ENCODE measurements around the gene ZNF587. TPM values are rescaled to one million over a fixed set of nuclear protein-coding genes. Genes with fewer than 3 reads are reported as not detected.
A peak's percentile ranks its signal among the peaks of the same experiment; 100 is the strongest.

The ZNF587 gene
- total and polyA plus RNA-seq, 2 of the 8 experiments (the other 6 are each of a cell fraction or from before 2014, with no cell fraction given) = 18.1 to 42.1 TPM

GRCh38 chr19:57814505-57815246 is 35.0 kb upstream of the ZNF587 start, which contains the start of gene ZNF552 (continued):
- TF ChIP-seq HDAC6 (IDR thresholded peaks at IDR 0.05; ENCODE audit: low read depth, low read length) (no peak), FOSL1 (IDR thresholded peaks at IDR 0.05; ENCODE audit: insufficient read depth, low read depth, low read length) (no peak), SRF (IDR thresholded peaks at IDR 0.05; ENCODE audit: low read depth, low read length) (no peak), RBBP5 (IDR thresholded peaks at IDR 0.05; ENCODE audit: borderline replicate concordance, low read depth, low read length) (no peak), CBX5 (IDR thresholded peaks at IDR 0.05; ENCODE audit: low read depth, low read length) (no peak), HDAC2 (IDR thresholded peaks at IDR 0.05; ENCODE audit: borderline replicate concordance in 1 of 2, low read depth in 2 of 2, low read length in 2 of 2) (no peak), SP2 (IDR thresholded peaks at IDR 0.05; ENCODE audit: low read length) (peak; percentile 52), NRF1 (IDR thresholded peaks at IDR 0.05; ENCODE audit: low read depth, low read length) (peak; percentile 8; the same call in 1 of the 2 replicates), CHD1 (IDR thresholded peaks at IDR 0.05; ENCODE audit: low read depth, low read length) (no peak), RNF2 (IDR thresholded peaks at IDR 0.05; ENCODE audit: borderline replicate concordance, low read depth, low read length, missing control alignments, poor library complexity, severe bottlenecking) (no peak), CHD2 (IDR thresholded peaks at IDR 0.05; ENCODE audit: low read length) (peak; percentile 75), JUND (IDR thresholded peaks at IDR 0.05; ENCODE audit: low read length) (peak; percentile 46; the same call in 1 of the 2 replicates), EZH2 (IDR thresholded peaks at IDR 0.05; ENCODE audit: low read depth, low read length, severe bottlenecking) (no peak), TAF7 (optimal IDR thresholded peaks at IDR 0.05; ENCODE audit: borderline replicate concordance, low read depth, low read length) (peak; percentile 62), TEAD4 (IDR thresholded peaks at IDR 0.05; ENCODE audit: low read depth, low read length) (no peak), ASH2L (IDR thresholded peaks at IDR 0.05; ENCODE audit: low read length) (peak; percentile 68), POLR2A (IDR thresholded peaks at IDR 0.05; ENCODE audit: control extremely low read depth in 1 of 2, low read depth in 2 of 2, low read length in 2 of 2) (peak; percentile 89 to 97), CBX8 (IDR thresholded peaks at IDR 0.05; ENCODE audit: borderline replicate concordance, low read depth, low read length) (no peak), TAF1 (IDR thresholded peaks at IDR 0.05; ENCODE audit: low read depth, low read length) (peak; percentile 91), RXRA (IDR thresholded peaks at IDR 0.05; ENCODE audit: insufficient read depth, low read depth, low read length) (no peak), TBP (IDR thresholded peaks at IDR 0.05; ENCODE audit: low read depth, low read length) (peak; percentile 88), E2F6 (IDR thresholded peaks at IDR 0.05) (no peak), SP1 (IDR thresholded peaks at IDR 0.05; ENCODE audit: low read depth, low read length) (peak; percentile 92), EGR1 (IDR thresholded peaks at IDR 0.05; ENCODE audit: borderline replicate concordance, low read depth, low read length) (no peak)

Data from H1 (cell line).